ENCODE measurements around the gene MACROD2. TPM values are rescaled to one million over a fixed set of nuclear protein-coding genes. Genes with fewer than 3 reads are reported as not detected.

The MACROD2 gene
- total RNA-seq, 1 experiment from 2014 or later, result 1.6 TPM

GRCh38 chr20:15609921-15610320 is 1614.6 kb downstream of the MACROD2 start:
- H3K14ac ChIP-seq (ENCODE audit: insufficient read depth, low read length), result no peak overlapping the region
- H3K9ac ChIP-seq (ENCODE audit: extremely low read depth, insufficient read length, low read length), result no peak overlapping the region
- Mint-ChIP-seq H3K27ac (no peak overlapping the region), H3K36me3 (ENCODE audit: insufficient read depth in 1 of 3, low read depth in 3 of 3) (no peaks in the 10 kb centered on the region; a peak in 1 of 7 replicates), H3K27me3 (ENCODE audit: low read depth) (no peaks in the 10 kb centered on the region; the same call in 1 of the 2 replicates), H3K9me3 (no peaks in the 10 kb centered on the region; a peak in 1 of 5 replicates), H3K4me3 (no peak overlapping the region), H3K4me1 (peaks cover 7 to 13% of the 10 kb centered on the region in 2 experiments; a peak in 2 of 4 replicates)
- no peak for DNase-seq
- no peak overlapping the region for H2AK5ac ChIP-seq (ENCODE audit: insufficient read length, low read length)
- no peak overlapping the region for H2BK15ac ChIP-seq (ENCODE audit: low read depth, low read length)
- H3K23ac ChIP-seq (ENCODE audit: insufficient read length, low read depth, low read length), result no peak overlapping the region
- no peak overlapping the region for H4K91ac ChIP-seq (ENCODE audit: insufficient read length, low read depth, low read length)
- H3K4me1 ChIP-seq (ENCODE audit: insufficient read depth, low read length), result peaks cover 2% of the 10 kb centered on the region; the same call in 1 of the 2 replicates
- H3K4me2 ChIP-seq (ENCODE audit: insufficient read depth, insufficient read length, low read length), result no peak overlapping the region
- H2BK20ac ChIP-seq (ENCODE audit: low read depth, low read length, poor library complexity, severe bottlenecking), result no peak overlapping the region
- H2BK12ac ChIP-seq (ENCODE audit: insufficient read length, low read depth, low read length), result no peak overlapping the region
- no peak overlapping the region for H3K27ac ChIP-seq (ENCODE audit: insufficient read length, low read depth, low read length)
- no peak overlapping the region for H3K18ac ChIP-seq (ENCODE audit: insufficient read length, low read depth, low read length)
- no peak overlapping the region for H2BK120ac ChIP-seq (ENCODE audit: low read depth, low read length, poor library complexity, severe bottlenecking)
- no peaks in the 10 kb centered on the region for H3K79me1 ChIP-seq (ENCODE audit: insufficient read depth, low read depth, low read length, poor library complexity, severe bottlenecking)
- no peaks in the 10 kb centered on the region for H3K79me2 ChIP-seq (ENCODE audit: insufficient read depth, low read length)
- WGBS (ENCODE audit: extremely low coverage, insufficient read length, low lambda C conversion rate), result no CpG with 5 or more reads among the region's 4 CpGs
- no peak overlapping the region for H3K4ac ChIP-seq (ENCODE audit: low read depth, low read length)
- no peak overlapping the region for H2AFZ ChIP-seq (ENCODE audit: low read length)
- H2BK5ac ChIP-seq (ENCODE audit: insufficient read length, low read length), result no peak overlapping the region
- H3K56ac ChIP-seq (ENCODE audit: insufficient read length, low read depth, low read length), result no peak overlapping the region
- no peak overlapping the region for H3T11ph ChIP-seq (ENCODE audit: low read length)
- no peak overlapping the region for H4K5ac ChIP-seq (ENCODE audit: insufficient read length, low read depth, low read length)
- no peak overlapping the region for H4K8ac ChIP-seq (replicated peaks; ENCODE audit: insufficient read length, low read depth, low read length)
- no peak for TF ChIP-seq CTCF (conservative IDR thresholded peaks at IDR 0.05)
- no peaks in the 10 kb centered on the region for H3K23me2 ChIP-seq (ENCODE audit: insufficient read length, low read depth, low read length, poor library complexity, severe bottlenecking)
- H3K27me3 ChIP-seq (ENCODE audit: insufficient read depth, low read length), result no peaks in the 10 kb centered on the region
- no peaks in the 10 kb centered on the region for H3K9me3 ChIP-seq (ENCODE audit: control insufficient read depth, low read depth, low read length)
- no peaks in the 10 kb centered on the region for H4K20me1 ChIP-seq (ENCODE audit: control insufficient read depth, insufficient read depth, insufficient read length)

All from H9 (cell line).